ENCODE results near the gene HPCAL4.

Gene HPCAL4

GRCh38 chr1:39700348-39700747 is 9.1 kb upstream of the HPCAL4 start (continued):
- no peak for TF ChIP-seq BCL6B (tag by site-specific recombination; IDR thresholded peaks at IDR 0.05)
- no peak for TF ChIP-seq OVOL3 (tag by site-specific recombination; IDR thresholded peaks at IDR 0.05)
- no peak for TF ChIP-seq ZNF140 (tag by site-specific recombination; IDR thresholded peaks at IDR 0.05)
- no peak for TF ChIP-seq ZNF785 (tag by site-specific recombination; IDR thresholded peaks at IDR 0.05)
- TF ChIP-seq ZSCAN5A (tag by site-specific recombination; IDR thresholded peaks at IDR 0.05), result no peak

GRCh38 chr1:39699419-39699818 is 8.2 kb upstream of the HPCAL4 start:
- no peaks in the 10 kb centered on the region for H3K36me3 ChIP-seq (ENCODE audit: control insufficient read depth in 2 of 2, insufficient read depth in 1 of 2, low read length in 2 of 2)
- POLR2A ChIA-PET, result interaction anchor here (0.9 kb wide), 1 partner anchor 39 kb away, joined by 9 read pairs; the partner anchor contains the start of gene PPIE
- CTCF ChIA-PET, result interaction anchor here (0.5 to 1.7 kb wide), 2 partner anchors 21 to 46 kb away, joined by 5 to 6 read pairs; no protein-coding TSS in a partner anchor

More at GRCh38 chr1:39699419-39699818, 8.2 kb upstream of the HPCAL4 start:
- Histone ChIP-seq H3K4me1 (ENCODE audit: control insufficient read depth, insufficient read depth, low read length) (no peaks in the 10 kb centered on the region), H3K4me3 (ENCODE audit: low read depth, low read length) (no peak overlapping the region), H3K27ac (ENCODE audit: extremely low read depth, low read depth, low read length) (no peak overlapping the region), H3K9me3 (ENCODE audit: control insufficient read depth, insufficient read depth, low read depth, low read length) (no peaks in the 10 kb centered on the region)
- no peak for TF ChIP-seq ZNF639 (tag by site-specific recombination; IDR thresholded peaks at IDR 0.05)
- no peak for TF ChIP-seq GLI4 (tag by site-specific recombination; IDR thresholded peaks at IDR 0.05)
- no peak for TF ChIP-seq ZNF354C (tag by site-specific recombination; IDR thresholded peaks at IDR 0.05; ENCODE audit: borderline replicate concordance, low read depth)
- no peak for TF ChIP-seq ZNF335 (tag by site-specific recombination; conservative IDR thresholded peaks at IDR 0.05)
- no peak for TF ChIP-seq ZNF670 (tag by site-specific recombination; IDR thresholded peaks at IDR 0.05; ENCODE audit: low read depth)
- no peak for TF ChIP-seq ZNF23 (tag by site-specific recombination; IDR thresholded peaks at IDR 0.05; ENCODE audit: borderline replicate concordance)
- TF ChIP-seq ZNF571 (tag by site-specific recombination; IDR thresholded peaks at IDR 0.05), result no peak
- TF ChIP-seq ZNF548 (tag by site-specific recombination; IDR thresholded peaks at IDR 0.05), result no peak
- TF ChIP-seq ZNF692 (tag by site-specific recombination; IDR thresholded peaks at IDR 0.05), result no peak
- TF ChIP-seq ZNF184 (tag by site-specific recombination; IDR thresholded peaks at IDR 0.05), result no peak
- no peak for TF ChIP-seq ZNF155 (tag by site-specific recombination; IDR thresholded peaks at IDR 0.05)
- no peak for TF ChIP-seq KLF8 (tag by site-specific recombination; IDR thresholded peaks at IDR 0.05)
- no peak for TF ChIP-seq ZNF747 (tag by site-specific recombination; IDR thresholded peaks at IDR 0.05)
- no peak for TF ChIP-seq ZNF214 (tag by site-specific recombination; IDR thresholded peaks at IDR 0.05; ENCODE audit: borderline replicate concordance)
- no peak for TF ChIP-seq ZBTB10 (tag by site-specific recombination; IDR thresholded peaks at IDR 0.05)
- no peak for TF ChIP-seq ZNF560 (tag by site-specific recombination; IDR thresholded peaks at IDR 0.05; ENCODE audit: borderline replicate concordance)

Measured in HEK293 (cell line).